HEK293 (cell line): ENCODE data around the gene ADAMTS2.

Source experiments
- CTCF ChIA-PET: fragments of 350-600 bp; formaldehyde crosslinking; extraction: SDS; loops from one replicate; lab custom pipeline; 2021; ENCODE audit warnings: antibody characterized with exemption; lab: Yijun Ruan, JAX
- POLR2A ChIA-PET: fragments of 300-600 bp; formaldehyde crosslinking; extraction: SDS; loops from one replicate; lab custom pipeline; 2020; ENCODE audit warnings: antibody characterized with exemption, inconsistent platforms; lab: Yijun Ruan, JAX
- H3K27ac ChIP-seq: fragments of 200-500 bp; sonication (Bioruptor generic); 2 replicates; pipeline ENCODE4 v1.5.1; 2014; ENCODE audit warnings: low read depth, low read length, control low read depth, inconsistent platforms; ENCODE audit errors: extremely low read depth
- H3K36me3 ChIP-seq, 2 experiments: fragments of 200-500 bp in 1 of 2; sonication (Bioruptor generic) in 1 of 2; 1 replicate in 1 of 2; 2 replicates in 1 of 2; pipeline ENCODE4 v1.5.1; 2014 to 2017; ENCODE audit warnings: inconsistent platforms in 2 of 2, low read length in 2 of 2; ENCODE audit not compliant: control insufficient read depth in 2 of 2, insufficient read depth in 1 of 2
- H3K4me1 ChIP-seq: fragments of 200-500 bp; sonication (Bioruptor generic); 2 replicates; pipeline ENCODE4 v1.5.1; 2014; ENCODE audit warnings: mild to moderate bottlenecking, low read length, inconsistent platforms; ENCODE audit not compliant: control insufficient read depth, insufficient read depth
- H3K4me3 ChIP-seq: 2 replicates; pipeline ENCODE4 v1.5.1; 2011; ENCODE audit warnings: low read depth, mild to moderate bottlenecking, control low read depth, low read length, moderate library complexity
- H3K9me3 ChIP-seq: fragments of 200-500 bp; sonication (Bioruptor generic); 2 replicates; pipeline ENCODE4 v1.5.1; 2014; ENCODE audit warnings: low read depth, low read length, inconsistent platforms; ENCODE audit not compliant: control insufficient read depth, insufficient read depth
- BCL11B ChIP-seq: fragments of 450-650 bp; formaldehyde crosslinking; IDR thresholded peaks from 2 replicates; pipeline ENCODE4 v1.5.1; 2016; ENCODE audit warnings: low read depth, missing biosample characterization, missing genetic modification characterization
- EGR2 ChIP-seq: fragments of 450-650 bp; formaldehyde crosslinking; IDR thresholded peaks from 2 replicates; pipeline ENCODE4 v1.5.1; 2016; ENCODE audit warnings: low read depth, missing biosample characterization, missing genetic modification characterization
- ELK4 ChIP-seq: IDR thresholded peaks from 2 replicates; pipeline ENCODE4 v1.6.1; 2011; ENCODE audit warnings: mild to moderate bottlenecking, low read depth, low read length, borderline replicate concordance
- HOXA7 ChIP-seq: sonication (generic); formaldehyde crosslinking; IDR thresholded peaks from 2 replicates; pipeline ENCODE4 v1.8.1; 2022; ENCODE audit warnings: missing genetic modification reagents, borderline replicate concordance
- KLF10 ChIP-seq: fragments of 450-650 bp; IDR thresholded peaks from 2 replicates; pipeline ENCODE4 v1.5.1; 2018; ENCODE audit warnings: missing biosample characterization, mild to moderate bottlenecking, missing genetic modification characterization
- YY1 ChIP-seq: fragments of 450-650 bp; formaldehyde crosslinking; IDR thresholded peaks from 2 replicates; pipeline ENCODE4 v1.5.1; 2018; ENCODE audit warnings: missing biosample characterization, missing genetic modification characterization
- ZBTB48 ChIP-seq: fragments of 450-650 bp; formaldehyde crosslinking; IDR thresholded peaks from 2 replicates; pipeline ENCODE4 v1.5.1; 2016; ENCODE audit warnings: missing biosample characterization, missing genetic modification characterization
- ZBTB6 ChIP-seq: fragments of 450-650 bp; formaldehyde crosslinking; IDR thresholded peaks from 2 replicates; pipeline ENCODE4 v1.5.1; 2017; ENCODE audit warnings: missing biosample characterization, missing genetic modification characterization
- ZNF133 ChIP-seq: fragments of 450-650 bp; formaldehyde crosslinking; IDR thresholded peaks from 2 replicates; pipeline ENCODE4 v1.5.1; 2016; ENCODE audit warnings: missing biosample characterization, missing genetic modification characterization
- ZNF157 ChIP-seq: fragments of 450-650 bp; formaldehyde crosslinking; IDR thresholded peaks from 2 replicates; pipeline ENCODE4 v1.5.1; 2016; ENCODE audit warnings: missing biosample characterization, missing genetic modification characterization
- ZNF174 ChIP-seq: fragments of 450-650 bp; formaldehyde crosslinking; IDR thresholded peaks from 2 replicates; pipeline ENCODE4 v1.5.0; 2017; ENCODE audit warnings: missing biosample characterization, mild to moderate bottlenecking, missing genetic modification characterization
- ZNF184 ChIP-seq: fragments of 450-650 bp; IDR thresholded peaks from 2 replicates; pipeline ENCODE4 v1.5.1; 2018; ENCODE audit warnings: missing biosample characterization, mild to moderate bottlenecking, missing genetic modification characterization
- ZNF202 ChIP-seq: fragments of 450-650 bp; formaldehyde crosslinking; IDR thresholded peaks from 2 replicates; pipeline ENCODE4 v1.5.1; 2016; ENCODE audit warnings: missing biosample characterization, missing genetic modification characterization, borderline replicate concordance
- ZNF26 ChIP-seq: fragments of 450-650 bp; formaldehyde crosslinking; IDR thresholded peaks from 2 replicates; pipeline ENCODE4 v1.5.1; 2016; ENCODE audit warnings: missing biosample characterization, missing genetic modification characterization
- ZNF311 ChIP-seq: fragments of 450-650 bp; formaldehyde crosslinking; IDR thresholded peaks from 2 replicates; pipeline ENCODE4 v1.5.1; 2017; ENCODE audit warnings: missing biosample characterization, missing genetic modification characterization, borderline replicate concordance
- ZNF48 ChIP-seq: fragments of 450-650 bp; formaldehyde crosslinking; IDR thresholded peaks from 2 replicates; pipeline ENCODE4 v1.5.1; 2016; ENCODE audit warnings: missing biosample characterization, missing genetic modification characterization
- ZNF518A ChIP-seq: fragments of 450-650 bp; formaldehyde crosslinking; conservative IDR thresholded peaks from 2 replicates; pipeline ENCODE4 v1.5.1; 2016; ENCODE audit warnings: low read depth, missing biosample characterization, missing genetic modification characterization
- ZNF555 ChIP-seq: fragments of 450-650 bp; formaldehyde crosslinking; conservative IDR thresholded peaks from 2 replicates; pipeline ENCODE4 v1.5.1; 2017; ENCODE audit warnings: missing biosample characterization, mild to moderate bottlenecking, missing genetic modification characterization, inconsistent platforms
- ZSCAN18 ChIP-seq: fragments of 450-650 bp; formaldehyde crosslinking; IDR thresholded peaks from 2 replicates; pipeline ENCODE4 v1.5.1; 2016; ENCODE audit warnings: missing biosample characterization, missing genetic modification characterization

ADAMTS2 gene

GRCh38 chr5:179148703-179149170 lies 196.5 kb downstream of the ADAMTS2 start:
- H3K4me3 ChIP-seq: no peak overlapping the region
- no peak for TF ChIP-seq ZNF184 (tag by site-specific recombination)
- no peak for TF ChIP-seq ZNF133
- no peak for TF ChIP-seq ELK4
- no peak for TF ChIP-seq EGR2 (tag by site-specific recombination)
- no peak for TF ChIP-seq ZBTB48
- no peak for TF ChIP-seq ZNF555
- TF ChIP-seq, all 188 proteins: peak for 0
- ChIA-PET CTCF (interaction anchor here (0.5 kb wide), 1 partner anchor 252 kb away, joined by 4 read pairs; no protein-coding TSS in a partner anchor), POLR2A (no interaction called here)
- no peak overlapping the region for H3K27ac ChIP-seq
- no peaks in the 10 kb centered on the region for H3K9me3 ChIP-seq
- no peaks in the 10 kb centered on the region for H3K36me3 ChIP-seq
- H3K4me1 ChIP-seq: no peaks in the 10 kb centered on the region

GRCh38 chr5:179147991-179148702 lies 197.1 kb downstream of the ADAMTS2 start:
- ChIA-PET POLR2A (no interaction called here), CTCF (interaction anchor here (0.5 kb wide), 1 partner anchor 251 kb away, joined by 4 read pairs; no protein-coding TSS in a partner anchor)
- H3K27ac ChIP-seq: no peak overlapping the region
- H3K4me3 ChIP-seq: no peak overlapping the region
- no peaks in the 10 kb centered on the region for H3K36me3 ChIP-seq
- no peaks in the 10 kb centered on the region for H3K9me3 ChIP-seq
- no peaks in the 10 kb centered on the region for H3K4me1 ChIP-seq
- TF ChIP-seq ZNF174 (tag by site-specific recombination) (no peak), ZNF48 (tag by site-specific recombination) (no peak), YY1 (tag by site-specific recombination) (no peak), BCL11B (tag by site-specific recombination) (no peak), KLF10 (tag by site-specific recombination) (no peak), ZSCAN18 (tag by site-specific recombination) (no peak), HOXA7 (CRISPR knock-in tag) (no peak), ZNF202 (tag by site-specific recombination) (no peak), ZNF518A (no peak), ZBTB6 (tag by site-specific recombination) (no peak), ZNF26 (tag by site-specific recombination) (no peak), ZNF311 (tag by site-specific recombination) (no peak), ZNF157 (no peak)
